ENCODE data around the gene BOK. TPM values are rescaled to one million over a fixed set of nuclear protein-coding genes. Genes with fewer than 3 reads are reported as not detected.
A peak's percentile ranks its signal among the peaks of the same experiment; 100 is the strongest.

BOK gene
- total RNA-seq, 2 donors from 2014 or later, result 11.2 to 25.7 TPM

GRCh38 chr2:241559323-241560161 lies 997 bp downstream of the BOK start:
- H3K9me3 ChIP-seq, result peaks cover 0 to 19% of the 10 kb centered on the region in 2 donors
- peak overlapping the region; percentile 43 to 69 for H3K4me3 ChIP-seq
- no peaks in the 10 kb centered on the region for H3K36me3 ChIP-seq
- TF ChIP-seq, protein P1, sequence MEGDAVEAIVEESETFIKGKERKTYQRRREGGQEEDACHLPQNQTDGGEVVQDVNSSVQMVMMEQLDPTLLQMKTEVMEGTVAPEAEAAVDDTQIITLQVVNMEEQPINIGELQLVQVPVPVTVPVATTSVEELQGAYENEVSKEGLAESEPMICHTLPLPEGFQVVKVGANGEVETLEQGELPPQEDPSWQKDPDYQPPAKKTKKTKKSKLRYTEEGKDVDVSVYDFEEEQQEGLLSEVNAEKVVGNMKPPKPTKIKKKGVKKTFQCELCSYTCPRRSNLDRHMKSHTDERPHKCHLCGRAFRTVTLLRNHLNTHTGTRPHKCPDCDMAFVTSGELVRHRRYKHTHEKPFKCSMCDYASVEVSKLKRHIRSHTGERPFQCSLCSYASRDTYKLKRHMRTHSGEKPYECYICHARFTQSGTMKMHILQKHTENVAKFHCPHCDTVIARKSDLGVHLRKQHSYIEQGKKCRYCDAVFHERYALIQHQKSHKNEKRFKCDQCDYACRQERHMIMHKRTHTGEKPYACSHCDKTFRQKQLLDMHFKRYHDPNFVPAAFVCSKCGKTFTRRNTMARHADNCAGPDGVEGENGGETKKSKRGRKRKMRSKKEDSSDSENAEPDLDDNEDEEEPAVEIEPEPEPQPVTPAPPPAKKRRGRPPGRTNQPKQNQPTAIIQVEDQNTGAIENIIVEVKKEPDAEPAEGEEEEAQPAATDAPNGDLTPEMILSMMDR (IDR thresholded peaks at IDR 0.05), result no peak
- H3K27ac ChIP-seq, result peak overlapping the region; percentile 2 to 67
- peaks cover 0 to 52% of the 10 kb centered on the region in 2 donors for H3K4me1 ChIP-seq
- no peaks in the 10 kb centered on the region for H3K27me3 ChIP-seq
- DNase-seq (ENCODE audit: low spot score), result no peak

- Histone ChIP-seq H3K4me1 (peaks cover 0 to 55% of the 10 kb centered on the region in 2 donors), H3K9me3 (peaks cover 0 to 19% of the 10 kb centered on the region in 2 donors), H3K36me3 (no peaks in the 10 kb centered on the region), H3K27me3 (no peaks in the 10 kb centered on the region), H3K27ac (peak overlapping the region in 1 of 2 donors; percentile 67), H3K4me3 (peak overlapping the region; percentile 43 to 69)
- TF ChIP-seq, protein P1 (IDR thresholded peaks at IDR 0.05), result no peak
- no peak for DNase-seq (ENCODE audit: low spot score)
Observed at GRCh38 chr2:241560162-241560882, 1.8 kb downstream of the BOK start.

GRCh38 chr2:241560883-241561474 lies 2.4 kb downstream of the BOK start:
- peaks cover 0 to 15% of the 10 kb centered on the region in 2 donors for H3K9me3 ChIP-seq
- H3K4me3 ChIP-seq, result peak overlapping the region in 1 of 2 donors; percentile 69
- no peaks in the 10 kb centered on the region for H3K27me3 ChIP-seq
- no peaks in the 10 kb centered on the region for H3K36me3 ChIP-seq
- peaks cover 0 to 55% of the 10 kb centered on the region in 2 donors for H3K4me1 ChIP-seq
- TF ChIP-seq, protein P1 (IDR thresholded peaks at IDR 0.05), result no peak
- no peak for DNase-seq (ENCODE audit: low spot score)
- H3K27ac ChIP-seq, result peak overlapping the region in 1 of 2 donors; percentile 67

- Histone ChIP-seq H3K27ac (no peak overlapping the region), H3K9me3 (peaks cover 0 to 6% of the 10 kb centered on the region in 2 donors), H3K27me3 (no peaks in the 10 kb centered on the region), H3K4me3 (no peak overlapping the region), H3K36me3 (no peaks in the 10 kb centered on the region), H3K4me1 (peaks cover 0 to 55% of the 10 kb centered on the region in 2 donors)
- TF ChIP-seq, protein P1 (IDR thresholded peaks at IDR 0.05), result no peak
- DNase-seq (ENCODE audit: low spot score), result peak; percentile 68
Observed at GRCh38 chr2:241561832-241562231, 3.3 kb downstream of the BOK start.

GRCh38 chr2:241562269-241562891 lies 3.8 kb downstream of the BOK start:
- TF ChIP-seq, protein P1 (IDR thresholded peaks at IDR 0.05), result no peak

More at GRCh38 chr2:241562269-241562891, 3.8 kb downstream of the BOK start:
- Histone ChIP-seq H3K27ac (no peak overlapping the region), H3K4me3 (no peak overlapping the region), H3K27me3 (no peaks in the 10 kb centered on the region), H3K36me3 (no peaks in the 10 kb centered on the region), H3K9me3 (peaks cover 0 to under 1% of the 10 kb centered on the region in 2 donors), H3K4me1 (peaks cover 0 to 55% of the 10 kb centered on the region in 2 donors)
- no peak for DNase-seq (ENCODE audit: low spot score)

Data from right atrium auricular region (tissue), 2 donors.